Endometrial microvascular endothelial cells (primary cell): ENCODE results near the gene CAMTA1. TPM values are rescaled to one million over a fixed set of nuclear protein-coding genes. Genes with fewer than 3 reads are reported as not detected.
"Not testable (repeated sequence)": the region's sequence is repeated elsewhere in the genome, so short reads cannot be mapped to it uniquely, and the experiment has no call there.

Experiments used
- in situ Hi-C: cut with HindIII; loops from 2 replicates; pipeline ENCODE4 v1.10.0; 2017; ENCODE audit warnings: low sequenced_read_pairs, low pct_unique_long_range_greater_than_20kb; ENCODE audit errors: inconsistent ontology term
- total RNA-seq: library from RNA; depleted of rRNA; stranded (reverse); fragments of >200 nt; gene quantifications from one replicate; pipeline ENCODE4 v1.2.3, GENCODE V29; 2015; ENCODE audit errors: inconsistent ontology term

CAMTA1 gene
- total RNA-seq, 1 donor from 2014 or later: 89.0 TPM

GRCh38 chr1:6832531-6833188, 47.4 kb downstream of the CAMTA1 start:
- in situ Hi-C loops: no loop called here

GRCh38 chr1:6833804-6834203, 48.5 kb downstream of the CAMTA1 start:
- in situ Hi-C loops: no loop called here

GRCh38 chr1:6834366-6834765, 49.1 kb downstream of the CAMTA1 start:
- in situ Hi-C loops: no loop called here

GRCh38 chr1:6835139-6835538, 49.9 kb downstream of the CAMTA1 start:
- in situ Hi-C loops: no loop called here

GRCh38 chr1:6842301-6842700, 57.0 kb downstream of the CAMTA1 start:
- in situ Hi-C loops: no loop called here

GRCh38 chr1:6845786-6846185, 60.5 kb downstream of the CAMTA1 start:
- in situ Hi-C loops: not testable (repeated sequence)

GRCh38 chr1:6848816-6849215, 63.6 kb downstream of the CAMTA1 start:
- in situ Hi-C loops: no loop called here

- in situ Hi-C loops: no loop called here
Measured at GRCh38 chr1:6850537-6850936, 65.3 kb downstream of the CAMTA1 start.

- in situ Hi-C loops: no loop called here
Measured at GRCh38 chr1:6852136-6852890, 67.1 kb downstream of the CAMTA1 start.

- in situ Hi-C loops: no loop called here
Measured at GRCh38 chr1:6854166-6854565, 68.9 kb downstream of the CAMTA1 start.

- in situ Hi-C loops: no loop called here
Measured at GRCh38 chr1:6857831-6858230, 72.6 kb downstream of the CAMTA1 start.

- in situ Hi-C loops: no loop called here
Measured at GRCh38 chr1:6858596-6858995, 73.3 kb downstream of the CAMTA1 start.

GRCh38 chr1:6859415-6860343, 74.4 kb downstream of the CAMTA1 start:
- in situ Hi-C loops: no loop called here

GRCh38 chr1:6860401-6860800, 75.1 kb downstream of the CAMTA1 start:
- in situ Hi-C loops: no loop called here

GRCh38 chr1:6861075-6861724, 75.9 kb downstream of the CAMTA1 start:
- in situ Hi-C loops: no loop called here

GRCh38 chr1:6862906-6863305, 77.7 kb downstream of the CAMTA1 start:
- in situ Hi-C loops: no loop called here

- in situ Hi-C loops: no loop called here
Measured at GRCh38 chr1:6864166-6864565, 78.9 kb downstream of the CAMTA1 start.

GRCh38 chr1:6866825-6867224, 81.6 kb downstream of the CAMTA1 start:
- in situ Hi-C loops: no loop called here

GRCh38 chr1:6867321-6867720, 82.1 kb downstream of the CAMTA1 start:
- in situ Hi-C loops: no loop called here
